ENCODE data around the gene EVX2.

GRCh38 chr2:176079285-176079830 lies 4.4 kb downstream of the EVX2 start:
- TF ChIP-seq CTCF (IDR thresholded peaks at IDR 0.05; ENCODE audit: low read length) (no peak), EZH2 (IDR thresholded peaks at IDR 0.05; ENCODE audit: borderline replicate concordance, low read length) (no peak)

All from OCI-LY1 (cell line).